Urothelium cell line (cell line): ENCODE measurements around the gene FAM107B.
"Not testable (repeated sequence)": the region's sequence is repeated elsewhere in the genome, so short reads cannot be mapped to it uniquely, and the experiment has no call there.

Experiments
- DNase-seq: peaks from one replicate; pipeline ENCODE4 v3.0.0; 2011; ENCODE audit warnings: low spot score, mixed read lengths
- FAIRE-seq: peaks from 2 replicates; lab custom pipeline; 2011; peaks lifted over from hg19 to GRCh38; lab: Jason Lieb, UNC

FAM107B gene

DNA sequence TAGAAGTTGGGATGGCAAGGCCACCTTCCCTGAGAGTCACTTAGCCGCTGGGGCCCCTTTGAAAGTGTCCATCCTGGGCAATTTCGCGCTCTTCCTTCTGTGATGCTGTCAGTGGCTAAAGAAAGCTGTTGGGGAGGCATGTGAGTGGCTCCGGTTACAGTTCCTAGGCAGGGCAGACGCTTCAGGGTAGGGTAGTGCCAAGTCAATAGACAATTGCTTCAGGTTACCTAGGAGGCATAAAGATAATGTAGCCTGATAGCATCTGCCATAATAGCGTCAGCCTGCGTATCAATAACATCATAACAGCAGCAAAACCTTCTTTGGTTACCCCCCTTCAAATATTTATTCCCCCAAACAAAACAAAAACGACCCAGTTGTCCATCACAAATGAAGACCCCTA, at the start of gene FAM107B:
TSS of gene FAM107B (minus strand) at position 101 of the 400 bp plus-strand sequence. CDS start 234 bp downstream, outside the sequence.
- no peak for FAIRE-seq
- no peak for DNase-seq

DNA sequence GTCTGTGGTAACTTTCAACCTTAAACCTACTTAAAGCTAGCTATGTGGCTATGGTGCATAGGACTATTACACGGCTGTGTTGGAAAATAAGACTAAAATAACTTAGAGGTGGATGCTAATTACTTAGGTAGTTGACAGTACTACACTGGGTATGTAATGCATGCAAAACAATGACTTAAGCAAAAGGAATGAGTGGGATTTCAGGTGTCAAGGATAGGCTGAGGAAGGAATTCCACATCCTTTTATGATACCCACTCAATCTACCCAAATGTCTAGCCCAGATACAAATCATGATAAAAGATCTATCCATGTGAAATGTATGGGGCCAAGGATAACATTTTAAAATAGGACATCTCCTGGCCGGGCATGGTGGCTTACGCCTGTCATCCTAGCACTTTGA, 49.3 kb upstream of the FAM107B start:
- peak; percentile 35 for FAIRE-seq

DNA sequence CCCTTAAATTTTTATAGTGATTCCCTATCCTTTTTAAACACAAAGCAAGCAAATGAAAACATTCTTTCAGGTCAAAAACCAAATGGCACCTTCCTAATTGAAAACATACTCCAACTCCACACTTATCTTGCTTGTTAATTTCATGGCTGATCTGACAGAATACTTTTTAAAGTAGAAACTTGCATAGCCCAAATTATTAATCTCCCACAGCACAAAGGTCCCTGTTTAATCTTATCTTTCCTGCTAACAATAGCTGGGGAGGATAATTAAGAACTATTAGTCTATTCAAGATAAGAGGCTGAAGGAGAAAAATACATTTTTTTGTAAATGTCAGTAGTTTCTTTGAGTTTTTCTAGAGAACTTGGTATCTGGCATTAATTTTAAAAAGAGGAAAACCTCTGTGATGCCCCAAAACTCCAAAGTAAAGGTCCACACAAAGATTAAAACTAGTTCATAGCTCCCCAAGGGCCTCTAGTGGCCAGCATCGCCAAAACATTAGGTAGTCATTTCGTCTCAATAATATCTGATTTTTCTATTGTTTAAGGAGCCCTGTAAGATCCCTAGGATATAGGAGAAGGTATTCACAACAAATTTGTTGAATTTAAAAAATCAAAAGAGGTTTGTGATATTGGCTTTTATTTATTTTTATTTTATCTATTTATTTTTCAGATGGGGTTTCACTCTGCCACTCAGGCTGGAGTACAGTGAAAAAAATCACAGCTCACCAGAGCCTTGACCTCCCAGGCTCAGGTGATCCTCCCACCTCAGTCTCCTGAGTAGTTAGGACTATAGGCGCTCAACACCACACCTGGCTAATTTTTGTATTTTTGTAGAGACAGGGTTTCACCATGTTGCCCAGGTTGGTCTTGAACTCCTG, 48.4 kb upstream of the FAM107B start:
- DNase-seq (peak; percentile 45), FAIRE-seq (no peak)

More for the DNA sequence above, 49.3 kb upstream of the FAM107B start:
- no peak for DNase-seq

DNA sequence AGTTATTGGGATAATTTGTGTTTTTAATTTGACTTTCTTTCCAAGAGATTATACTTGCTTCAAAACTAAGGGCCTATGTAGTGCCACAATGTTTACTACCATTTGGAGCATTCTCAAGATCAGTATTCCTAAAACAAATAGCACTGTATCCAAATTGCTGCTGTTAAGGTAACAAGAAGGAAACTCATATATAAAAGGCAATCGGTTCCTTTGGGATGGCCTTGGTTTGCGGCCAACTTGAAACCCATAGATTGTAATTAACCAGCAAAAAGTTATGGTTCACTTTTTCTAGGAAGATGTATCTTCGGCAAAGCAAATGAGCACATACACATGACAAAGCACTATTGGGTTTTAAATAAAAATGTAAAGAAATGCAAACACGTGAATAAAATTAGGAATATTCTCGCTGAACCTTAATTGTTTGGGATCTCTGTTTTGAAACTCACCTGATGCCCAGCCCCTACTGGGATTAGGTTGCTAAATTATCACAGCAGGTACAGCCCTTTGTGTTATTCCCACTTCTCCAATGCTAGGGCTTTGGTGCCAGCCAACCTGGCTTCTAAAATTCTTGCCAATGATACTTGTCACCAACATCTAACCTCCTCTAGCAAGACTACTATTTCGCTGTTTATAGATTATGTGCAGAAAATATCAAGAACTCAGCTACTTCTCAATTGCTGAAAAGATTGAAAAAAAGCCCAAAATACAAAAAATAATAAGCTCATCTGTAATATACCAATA, 47.1 kb upstream of the FAM107B start:
- DNase-seq (no peak), FAIRE-seq (no peak)

DNA sequence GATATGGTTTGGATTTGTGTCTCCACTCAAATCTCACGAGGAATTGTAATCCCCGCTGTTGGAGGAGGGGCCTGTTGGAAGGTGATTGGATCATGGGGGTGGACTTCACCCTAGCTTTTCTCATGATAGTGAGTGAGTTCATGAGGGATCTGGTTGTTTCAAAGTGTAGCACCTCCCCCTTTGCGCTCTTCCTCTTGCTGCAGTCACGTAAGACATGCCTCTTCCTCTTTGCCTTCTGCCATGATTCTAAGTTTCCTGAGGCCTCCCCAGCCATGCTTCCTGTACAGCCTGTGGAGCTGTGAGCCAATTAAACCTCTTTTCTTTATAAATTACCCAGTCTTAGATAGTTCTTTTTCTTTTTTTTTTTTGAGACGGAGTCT, 46.1 kb upstream of the FAM107B start:
- no peak for DNase-seq
- FAIRE-seq = no peak

DNA sequence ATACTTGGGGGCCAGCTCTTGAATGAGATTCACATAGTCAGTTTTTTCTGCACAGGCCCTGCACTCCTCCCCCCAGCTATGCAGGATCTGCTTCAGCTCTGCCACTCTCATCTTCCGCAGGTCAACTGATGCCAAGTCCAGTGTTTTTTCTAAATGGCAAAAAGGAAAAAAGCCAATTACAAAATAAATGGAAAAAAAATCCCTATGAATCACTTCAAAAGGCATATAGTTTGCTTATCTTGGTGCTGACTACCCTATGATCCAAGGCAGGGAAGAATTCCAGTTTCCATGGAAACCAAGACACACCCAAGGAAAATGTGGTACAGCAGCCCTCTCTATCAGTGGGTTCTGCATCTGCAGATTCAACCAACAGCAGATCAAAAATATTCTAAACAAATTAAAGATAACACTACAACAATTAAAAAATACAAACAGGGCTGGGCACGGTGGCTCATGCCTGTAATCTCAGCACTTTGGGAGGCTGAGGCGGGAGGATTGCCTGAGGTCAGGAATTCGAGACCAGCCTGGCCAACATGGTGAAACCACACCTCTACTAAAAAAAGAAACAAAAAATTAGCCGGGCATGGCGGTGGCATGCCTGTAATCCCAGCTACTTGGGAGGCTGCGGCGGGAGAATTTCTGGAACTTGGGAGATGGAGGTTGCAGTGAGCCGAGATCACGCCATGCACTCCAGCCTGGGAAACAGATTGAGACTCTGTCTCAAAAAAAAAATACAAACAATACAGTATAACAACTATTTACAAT, 45.5 kb upstream of the FAM107B start:
- FAIRE-seq (peak; percentile 69), DNase-seq (peak; percentile 66)

DNA sequence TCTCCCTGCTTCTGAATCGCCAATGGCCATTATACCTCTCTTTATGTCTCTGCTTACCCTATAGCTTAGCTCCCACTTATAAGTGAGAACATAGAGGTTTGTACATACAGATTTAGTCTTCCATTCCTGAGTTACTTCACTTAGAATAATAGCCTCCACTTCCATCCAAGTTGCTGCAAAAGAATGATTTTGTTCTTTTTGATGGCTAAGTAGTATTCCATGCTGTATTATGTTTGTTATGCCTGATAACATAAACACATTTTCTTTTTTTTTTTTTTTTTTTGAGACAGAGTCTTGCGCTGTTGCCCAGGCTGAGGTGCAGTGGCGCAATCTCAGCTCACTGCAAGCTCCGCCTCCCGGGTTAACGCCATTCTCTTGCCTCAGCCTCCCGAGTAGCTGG, 42.0 kb upstream of the FAM107B start:
- DNase-seq, FAIRE-seq: not testable (repeated sequence)

DNA sequence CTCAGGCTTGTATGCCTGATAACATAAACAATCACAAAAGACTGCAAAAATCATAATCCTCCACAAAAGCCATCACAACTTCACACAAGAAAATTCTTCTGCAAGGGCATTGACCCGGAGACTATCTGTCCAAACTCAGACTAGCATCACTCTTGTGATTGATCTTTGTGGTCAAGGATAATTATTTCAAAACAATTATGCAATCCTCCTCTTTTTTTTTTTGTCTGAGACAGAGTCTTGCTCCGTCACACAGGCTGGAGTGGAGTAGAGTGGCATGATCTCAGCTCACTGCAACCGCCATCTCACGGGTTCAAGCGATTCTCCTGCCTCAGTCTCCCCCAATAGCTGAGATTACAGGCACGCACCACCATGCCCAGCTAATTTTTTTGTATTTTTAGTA, 41.0 kb upstream of the FAM107B start:
- DNase-seq = no peak

DNA sequence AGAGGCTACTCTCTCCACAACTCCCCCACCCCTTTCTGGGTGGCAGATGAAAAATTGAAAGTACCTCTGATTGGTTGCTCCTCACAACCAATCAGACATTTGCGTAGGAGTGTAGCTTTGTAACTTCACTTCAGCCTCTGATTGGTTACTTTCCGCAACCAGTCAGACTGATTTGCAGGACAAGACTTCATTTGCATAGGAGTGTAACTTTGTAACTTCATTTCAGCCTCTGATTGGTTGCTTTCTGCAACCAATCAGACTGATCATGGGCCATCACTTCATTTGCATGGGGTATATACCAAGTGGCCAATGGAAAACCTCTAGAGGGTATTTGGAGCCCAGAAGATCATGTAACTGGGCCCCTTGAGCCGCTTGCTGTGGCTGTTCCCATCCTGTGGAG, 37.6 kb upstream of the FAM107B start:
- DNase-seq (no peak), FAIRE-seq (no peak)

More for the DNA sequence above, 41.0 kb upstream of the FAM107B start:
- FAIRE-seq = no peak

DNA sequence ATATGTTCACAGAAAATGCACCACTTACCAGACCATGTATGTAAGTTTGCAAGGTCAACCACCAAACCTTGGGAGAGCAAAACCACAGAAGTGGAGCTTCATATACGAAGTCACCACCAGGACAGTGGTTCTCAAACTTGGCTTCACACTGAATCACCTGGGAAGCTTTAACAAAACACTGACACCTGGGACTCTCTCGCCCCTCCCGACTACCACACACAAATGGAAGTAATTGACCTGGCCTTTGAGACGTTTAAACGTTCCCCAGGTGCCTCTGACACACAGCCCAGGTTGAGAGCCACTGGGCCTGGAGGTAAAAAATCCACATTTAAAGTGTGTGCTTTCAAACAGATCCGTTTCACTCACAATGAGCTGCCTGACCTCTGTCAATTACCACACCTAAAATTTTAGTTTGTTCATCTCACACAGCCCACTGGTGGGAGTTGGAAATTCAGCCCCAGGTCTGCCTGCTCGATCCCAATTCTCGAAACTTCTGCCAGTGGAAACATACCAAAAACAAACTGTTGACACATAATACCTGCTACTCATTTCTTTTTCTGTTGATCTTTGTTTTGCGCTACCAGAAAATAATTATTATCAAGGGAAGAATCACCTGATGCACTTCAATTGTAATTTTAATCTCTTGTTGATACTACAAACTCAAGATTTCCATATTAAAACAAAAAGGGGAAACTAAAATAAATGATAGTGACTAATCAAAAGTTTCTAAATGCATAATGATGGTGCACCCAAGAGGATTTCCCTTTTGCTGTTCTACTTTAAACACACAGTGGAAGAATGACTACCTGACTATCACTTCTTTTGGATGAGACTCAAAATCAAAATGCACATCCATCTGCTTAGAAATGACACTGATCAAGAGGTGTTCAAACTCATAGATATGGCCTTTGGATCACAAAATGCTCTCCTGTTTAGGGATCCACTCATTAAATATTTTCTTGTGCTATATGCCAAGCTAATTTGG, 36.6 kb upstream of the FAM107B start:
- FAIRE-seq (no peak), DNase-seq (no peak)

DNA sequence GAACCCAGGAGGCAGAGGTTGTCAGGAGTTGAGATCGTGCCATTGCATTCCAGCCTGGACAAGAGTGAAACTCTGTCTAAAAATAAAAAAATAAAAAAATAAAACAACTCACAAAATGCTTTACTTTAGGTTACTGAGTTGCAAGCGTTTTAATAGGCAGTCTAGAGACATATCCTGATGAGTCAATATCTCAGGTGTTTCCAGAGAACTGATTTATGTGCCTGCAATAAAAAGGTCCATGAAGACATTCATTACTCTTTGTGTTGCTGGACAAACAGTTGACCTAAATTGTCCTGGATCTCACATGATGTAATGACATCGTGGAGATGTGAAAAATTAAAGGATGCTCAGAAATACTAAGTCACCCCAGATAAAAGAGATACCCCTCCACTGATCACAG, 31.6 kb upstream of the FAM107B start:
- DNase-seq = no peak
- no peak for FAIRE-seq

DNA sequence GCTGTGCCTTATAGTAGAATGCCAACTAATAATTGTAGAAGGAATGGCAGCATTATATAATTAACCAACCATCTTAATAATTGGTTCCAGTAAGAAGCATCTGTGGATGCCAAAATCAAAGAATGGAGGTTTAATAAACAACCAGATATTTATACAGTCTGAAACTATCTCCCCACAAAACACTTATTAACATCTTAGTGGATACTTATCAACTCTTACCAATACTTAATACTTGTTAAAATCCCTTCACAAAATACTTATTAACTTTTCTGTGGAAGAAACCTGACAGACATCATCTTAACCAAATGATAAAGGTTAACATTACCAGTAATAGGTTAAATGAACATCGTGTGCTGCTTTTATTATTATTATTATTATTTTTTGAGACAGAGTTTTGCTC, 29.1 kb upstream of the FAM107B start:
- FAIRE-seq = no peak
- DNase-seq = no peak

DNA sequence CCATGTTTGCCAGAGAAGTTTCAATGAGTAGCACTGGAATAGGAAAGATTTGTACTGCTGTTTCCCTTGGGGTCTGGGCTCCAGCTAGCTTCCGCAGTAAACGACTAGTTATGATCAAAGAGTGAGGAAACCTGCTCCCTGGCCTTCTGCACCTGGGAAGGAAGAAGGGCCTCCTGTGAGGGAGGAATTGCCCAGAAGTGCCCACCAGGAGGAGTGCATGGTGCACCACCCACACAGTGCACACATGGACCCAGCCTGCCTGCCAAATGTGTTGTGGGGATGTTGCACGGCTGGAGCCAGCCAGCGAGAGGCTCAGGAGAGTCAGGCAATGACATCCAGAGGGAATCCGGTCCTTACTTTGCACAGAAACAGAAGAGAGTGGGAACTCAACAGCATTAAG, 27.0 kb upstream of the FAM107B start:
- no peak for DNase-seq
- no peak for FAIRE-seq

DNA sequence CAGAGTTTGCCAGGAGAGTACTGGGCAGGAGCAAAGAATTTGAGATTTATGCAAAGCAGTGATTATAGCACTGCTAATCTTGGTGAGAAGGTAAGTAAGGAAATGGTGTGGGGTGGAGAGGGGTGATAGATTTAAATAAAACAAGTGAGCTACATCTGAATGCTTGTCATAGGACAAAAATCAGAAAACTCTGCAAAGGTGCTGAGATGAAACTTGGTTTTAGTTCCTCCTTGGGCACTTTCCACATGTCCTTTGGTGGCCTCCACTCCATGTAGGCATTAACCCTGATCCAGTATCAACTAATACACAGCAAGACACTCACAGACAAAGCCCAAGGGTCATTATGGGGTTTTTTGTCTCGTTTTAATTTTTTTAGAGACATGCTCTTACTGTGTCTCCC, 25.7 kb upstream of the FAM107B start:
- FAIRE-seq (no peak), DNase-seq (no peak)

DNA sequence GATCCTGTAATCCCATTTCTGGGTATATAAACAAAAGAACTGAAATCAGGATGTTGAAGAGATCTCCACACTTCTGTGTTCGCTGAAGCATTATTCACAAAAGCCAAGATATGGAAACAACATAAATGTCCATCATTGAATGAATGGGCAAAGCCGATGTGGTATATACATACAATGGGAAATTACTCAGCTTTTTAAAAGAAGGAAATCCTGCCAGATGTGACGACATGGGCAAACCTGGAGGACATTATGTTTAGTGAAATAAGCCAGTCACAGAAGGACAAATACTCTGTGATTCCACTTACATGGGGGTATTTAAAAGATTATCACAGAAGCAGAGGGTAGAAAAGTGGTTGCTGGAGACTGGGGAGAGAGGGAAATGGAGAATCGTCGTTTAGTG, 23.9 kb upstream of the FAM107B start:
- FAIRE-seq = no peak
- DNase-seq = no peak

DNA sequence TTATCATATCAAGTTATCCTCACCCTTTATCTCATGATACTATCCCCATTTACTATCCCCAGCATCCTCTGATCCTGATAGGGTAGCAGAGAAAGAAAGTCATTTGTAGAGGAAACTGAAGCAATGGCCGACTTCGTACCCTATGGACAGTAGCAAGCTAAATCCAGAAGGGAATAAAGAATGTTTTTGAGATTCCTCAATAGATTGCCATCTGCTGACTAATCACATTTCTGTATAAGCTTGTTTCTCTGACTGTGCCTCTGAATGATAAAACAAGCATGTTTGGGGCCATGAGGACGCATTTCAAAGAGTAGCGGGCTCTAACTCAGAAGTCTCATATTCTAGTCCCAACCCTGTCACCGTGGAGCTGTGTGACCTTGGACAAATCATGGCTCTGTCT, 13.2 kb upstream of the FAM107B start:
- no peak for FAIRE-seq

DNA sequence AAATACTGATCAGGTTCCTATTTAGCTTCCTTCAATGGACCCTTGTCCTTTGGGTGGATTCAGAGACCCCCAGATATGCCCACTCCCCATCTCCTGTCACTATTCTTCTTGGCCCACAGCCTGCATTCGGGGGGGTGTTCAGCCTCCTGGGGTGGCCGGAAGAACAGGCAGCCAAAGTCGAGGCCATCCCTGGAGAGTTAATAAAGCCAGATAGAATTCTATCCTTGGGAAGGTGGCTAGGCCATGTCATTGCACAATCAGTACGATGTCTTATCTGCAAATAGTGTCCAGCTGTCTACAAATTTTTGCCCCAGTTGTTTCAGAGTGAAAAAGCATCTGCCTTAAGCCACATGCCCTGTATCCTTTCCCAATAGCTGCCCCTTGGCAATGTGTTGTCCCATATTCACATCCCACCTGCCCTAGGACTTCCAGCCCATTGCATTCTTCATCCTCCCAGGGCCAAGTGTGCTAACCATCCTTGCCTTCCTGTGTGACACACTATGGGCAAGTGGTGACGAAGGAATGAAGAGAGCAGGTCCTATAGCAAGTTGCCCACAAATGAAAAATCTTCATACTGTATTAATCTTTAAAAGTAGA, 9.9 kb upstream of the FAM107B start:
- no peak for DNase-seq
- FAIRE-seq = no peak

More for the DNA sequence above, 13.2 kb upstream of the FAM107B start:
- DNase-seq = no peak

DNA sequence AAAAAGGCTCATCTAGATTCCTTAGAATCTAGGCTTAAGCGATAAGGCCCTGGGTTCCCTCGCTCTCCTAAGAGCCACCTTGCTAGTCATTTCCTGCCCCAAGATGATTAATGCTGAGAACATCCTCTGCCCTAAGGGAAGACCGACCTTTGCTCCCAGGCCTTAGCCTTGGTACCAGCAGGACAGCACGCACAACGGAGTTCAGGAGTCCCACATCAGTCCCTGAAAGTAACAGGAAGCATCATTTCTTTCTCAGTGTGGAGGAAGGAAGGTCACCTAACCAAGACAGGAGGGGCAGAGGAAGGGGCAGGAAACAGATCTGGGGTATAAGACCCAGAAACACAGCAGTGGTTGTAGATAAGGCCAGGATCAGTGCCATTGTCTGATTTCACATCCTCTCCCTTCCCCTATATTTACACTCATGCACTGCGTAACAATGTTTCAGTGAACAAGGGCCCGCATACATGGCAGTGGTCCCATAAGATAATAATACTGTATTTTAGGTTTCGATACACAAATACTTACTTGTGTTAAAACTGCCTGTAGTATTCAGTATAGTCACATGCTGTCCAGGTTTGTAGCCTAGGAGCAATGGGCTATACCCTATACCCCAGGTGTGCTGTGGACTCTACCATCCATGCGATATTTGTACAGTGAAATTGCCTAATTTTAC, 8.1 kb upstream of the FAM107B start:
- FAIRE-seq (peak; percentile 56), DNase-seq (peak; percentile 61)

DNA sequence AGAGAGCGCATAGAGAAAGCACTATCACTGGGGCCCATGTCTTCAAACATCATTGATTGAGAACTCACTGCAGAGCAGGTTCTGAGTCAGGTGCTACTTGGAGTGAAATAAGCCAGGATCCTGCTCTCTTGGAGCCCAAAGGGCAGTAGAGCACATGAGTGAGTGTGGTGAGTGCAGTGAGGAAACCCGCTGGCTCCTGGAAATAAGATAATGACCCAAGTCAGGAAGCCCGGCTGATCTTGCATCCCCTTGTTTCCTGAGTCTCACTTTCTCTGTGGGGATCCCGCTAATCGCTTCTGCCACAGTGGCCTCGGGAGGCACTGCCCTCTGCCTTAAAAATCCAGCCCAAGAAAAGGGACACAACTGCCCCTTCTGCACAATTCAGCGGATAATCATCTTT, 7.1 kb upstream of the FAM107B start:
- DNase-seq (no peak), FAIRE-seq (no peak)
